GM10847 (cell line): ENCODE results near the gene RNASE8.

ENCODE experiments used
- POLR2A ChIP-seq: IDR thresholded peaks from 2 replicates; pipeline ENCODE4 v1.6.1; 2011; ENCODE audit not compliant: insufficient read length; ENCODE audit errors: extremely low read depth

The RNASE8 gene

GRCh38 chr14:21059842-21060613 lies 2.4 kb downstream of the RNASE8 start:
- no peak for TF ChIP-seq POLR2A

GRCh38 chr14:21060614-21061346 lies 3.2 kb downstream of the RNASE8 start:
- no peak for TF ChIP-seq POLR2A

GRCh38 chr14:21061347-21061668 lies 3.7 kb downstream of the RNASE8 start:
- TF ChIP-seq POLR2A: no peak

DNA sequence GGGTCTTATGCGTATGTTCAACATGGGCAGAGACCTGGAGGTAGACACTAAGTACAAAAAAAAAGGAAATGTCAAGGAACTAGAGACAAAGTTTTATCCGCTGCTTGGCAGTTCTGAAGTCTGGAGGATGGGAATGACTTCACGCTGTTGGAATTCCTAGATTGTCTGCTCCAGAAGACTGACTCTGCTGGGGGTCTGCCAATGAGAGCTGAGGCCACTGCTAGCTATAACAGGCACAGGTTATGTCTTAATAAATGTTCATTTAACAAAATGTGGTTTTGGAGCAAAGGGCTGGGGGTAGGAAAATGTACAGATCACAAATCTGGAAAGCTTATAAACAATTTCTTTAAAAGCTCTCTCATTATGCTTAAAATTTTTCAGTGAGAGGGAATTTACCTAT lies 5.9 kb downstream of the RNASE8 start:
- TF ChIP-seq POLR2A: no peak

GRCh38 chr14:21066882-21067502 lies 9.4 kb downstream of the RNASE8 start:
- TF ChIP-seq POLR2A: no peak

- TF ChIP-seq POLR2A: no peak
These were observed 11.1 kb downstream of the RNASE8 start for GRCh38 chr14:21068521-21069387.

DNA sequence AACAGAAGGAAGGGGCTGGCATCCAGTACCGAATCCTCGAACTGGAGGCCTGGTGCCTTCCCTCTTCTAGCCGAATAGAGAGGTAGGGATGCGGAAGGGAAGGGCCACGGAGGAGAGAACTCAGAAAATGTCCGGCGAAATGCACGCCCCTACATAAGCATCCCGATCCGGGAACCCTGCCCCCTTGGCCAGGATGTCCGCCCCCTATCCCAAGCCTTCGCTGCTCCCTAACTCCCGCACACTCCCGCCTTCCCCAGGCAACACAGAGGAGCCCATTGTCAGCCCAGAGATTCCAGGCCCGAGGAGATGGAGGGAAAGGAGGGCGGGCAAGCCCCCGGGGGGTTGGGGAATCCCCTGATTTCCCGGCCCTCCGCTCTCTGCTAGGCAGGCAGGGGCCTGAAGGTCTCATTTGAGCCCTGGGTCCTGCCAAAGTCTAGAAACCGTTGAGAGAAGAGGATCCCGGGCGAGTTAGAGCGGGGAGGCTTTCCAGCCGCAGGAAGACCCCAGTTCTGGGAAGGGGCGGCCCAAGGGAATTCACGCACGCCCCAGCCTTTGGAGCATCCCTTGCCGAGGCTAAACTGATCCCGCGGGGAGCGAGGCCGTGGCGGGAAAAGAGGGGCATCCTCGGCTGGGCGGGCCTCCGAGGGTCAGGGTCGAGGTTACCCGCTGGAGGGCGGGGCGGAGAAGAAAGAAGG lies 11.9 kb downstream of the RNASE8 start:
- TF ChIP-seq POLR2A: no peak

GRCh38 chr14:21070083-21070609 lies 12.5 kb downstream of the RNASE8 start, which contains the start of gene ARHGEF40:
Gene ARHGEF40 (plus strand): TSS chr14:21070304. CDS start chr14:21070397, 93 bp downstream.
- no peak for TF ChIP-seq POLR2A

GRCh38 chr14:21070610-21071224 lies 13.1 kb downstream of the RNASE8 start:
- no peak for TF ChIP-seq POLR2A

DNA sequence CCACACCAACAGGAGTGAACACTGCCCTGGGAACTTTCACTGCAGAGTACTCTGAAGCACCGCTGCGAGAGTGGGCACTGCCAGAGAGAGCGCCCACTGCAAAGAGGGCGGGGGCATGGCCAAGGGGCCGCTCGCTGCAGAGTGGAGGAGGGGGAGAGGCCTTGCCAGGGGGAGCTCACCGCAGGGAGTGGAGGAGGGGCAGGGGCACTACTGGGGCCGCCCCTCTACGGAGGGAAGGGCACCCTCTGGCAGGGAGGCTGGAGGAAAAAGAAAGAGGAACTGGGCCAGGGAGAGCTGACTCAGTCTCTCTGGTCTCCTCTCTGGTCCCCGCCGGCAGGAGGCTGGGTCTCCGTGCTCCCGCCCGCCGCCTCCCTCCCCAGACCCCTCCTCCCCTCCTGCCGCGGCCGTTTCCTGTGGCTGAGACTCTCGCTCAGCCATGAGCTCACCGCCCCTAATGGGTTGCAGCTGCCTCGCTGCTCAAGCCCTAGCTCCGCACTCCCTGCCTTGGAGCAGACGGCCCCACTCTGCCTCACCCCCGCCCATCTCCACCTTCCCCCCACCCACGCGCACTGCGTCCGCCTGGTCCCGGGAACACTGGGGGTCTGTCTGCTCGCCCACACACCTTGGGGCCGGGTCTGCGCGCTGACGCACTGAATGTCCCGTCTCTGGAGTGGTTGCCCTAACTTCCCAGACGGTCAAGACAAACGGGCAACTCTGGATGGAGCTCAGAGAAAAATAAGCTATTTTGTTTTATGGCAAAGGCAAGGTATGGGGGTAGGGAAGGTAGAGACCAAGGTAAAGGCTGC lies 13.8 kb downstream of the RNASE8 start:
- TF ChIP-seq POLR2A: no peak

DNA sequence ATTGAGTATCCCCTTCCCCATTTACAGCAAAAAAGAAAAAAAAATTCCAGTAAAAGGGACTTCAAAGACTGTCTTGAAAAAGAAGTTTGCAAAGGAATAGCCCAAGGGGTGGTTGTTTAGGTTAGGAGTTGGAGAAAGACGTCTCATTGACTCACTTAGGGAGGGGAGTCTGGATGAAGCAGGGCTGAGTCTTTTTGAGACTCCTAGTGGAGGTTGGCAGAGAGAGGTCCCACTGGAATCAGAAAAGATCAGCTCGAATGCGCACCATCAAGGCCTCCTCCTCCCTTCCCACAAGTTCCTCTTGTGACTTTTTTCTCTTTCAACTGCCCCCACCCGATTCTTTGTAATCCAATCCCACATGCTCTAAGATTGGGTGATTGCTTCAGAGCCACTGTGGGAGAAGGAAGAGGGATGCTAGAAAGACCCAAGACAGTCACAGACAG lies 14.4 kb downstream of the RNASE8 start:
- no peak for TF ChIP-seq POLR2A

DNA sequence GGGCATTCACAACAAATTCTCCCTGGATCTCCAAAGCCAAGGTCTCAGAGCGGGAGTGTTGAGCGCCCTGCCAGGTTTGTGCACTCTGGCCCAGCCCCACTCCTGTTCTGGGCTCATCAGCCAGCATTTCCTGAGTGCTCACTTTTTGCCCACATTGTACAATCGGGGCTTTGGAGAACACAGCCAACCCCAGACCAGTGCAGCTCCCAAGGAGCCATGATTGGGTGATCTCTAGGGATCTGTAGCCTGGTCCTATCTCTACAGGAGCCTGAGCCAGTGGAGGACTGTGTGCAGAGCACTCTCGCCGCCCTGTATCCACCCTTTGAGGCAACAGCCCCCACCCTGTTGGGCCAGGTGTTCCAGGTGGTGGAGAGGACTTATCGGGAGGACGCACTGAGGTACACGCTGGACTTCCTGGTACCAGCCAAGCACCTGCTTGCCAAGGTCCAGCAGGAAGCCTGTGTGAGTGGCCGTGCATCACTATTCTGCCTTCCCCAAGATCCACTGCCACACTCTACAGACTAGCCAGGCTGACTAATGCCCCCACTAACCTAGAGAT lies 15.2 kb downstream of the RNASE8 start:
- TF ChIP-seq POLR2A: no peak

GRCh38 chr14:21073921-21074320 lies 16.3 kb downstream of the RNASE8 start:
- TF ChIP-seq POLR2A: no peak
